HG02981 (cell line): Measurements from ENCODE around the gene RASD1.

ENCODE experiments used
- ATAC-seq: cut with Tn5 transposase; IDR thresholded peaks from one replicate; pipeline ENCODE4 v1.9.1; 2021; ENCODE audit warnings: mild to moderate bottlenecking, moderate library complexity; ENCODE audit not compliant: unreplicated experiment

RASD1 gene, protein sequence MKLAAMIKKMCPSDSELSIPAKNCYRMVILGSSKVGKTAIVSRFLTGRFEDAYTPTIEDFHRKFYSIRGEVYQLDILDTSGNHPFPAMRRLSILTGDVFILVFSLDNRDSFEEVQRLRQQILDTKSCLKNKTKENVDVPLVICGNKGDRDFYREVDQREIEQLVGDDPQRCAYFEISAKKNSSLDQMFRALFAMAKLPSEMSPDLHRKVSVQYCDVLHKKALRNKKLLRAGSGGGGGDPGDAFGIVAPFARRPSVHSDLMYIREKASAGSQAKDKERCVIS

DNA sequence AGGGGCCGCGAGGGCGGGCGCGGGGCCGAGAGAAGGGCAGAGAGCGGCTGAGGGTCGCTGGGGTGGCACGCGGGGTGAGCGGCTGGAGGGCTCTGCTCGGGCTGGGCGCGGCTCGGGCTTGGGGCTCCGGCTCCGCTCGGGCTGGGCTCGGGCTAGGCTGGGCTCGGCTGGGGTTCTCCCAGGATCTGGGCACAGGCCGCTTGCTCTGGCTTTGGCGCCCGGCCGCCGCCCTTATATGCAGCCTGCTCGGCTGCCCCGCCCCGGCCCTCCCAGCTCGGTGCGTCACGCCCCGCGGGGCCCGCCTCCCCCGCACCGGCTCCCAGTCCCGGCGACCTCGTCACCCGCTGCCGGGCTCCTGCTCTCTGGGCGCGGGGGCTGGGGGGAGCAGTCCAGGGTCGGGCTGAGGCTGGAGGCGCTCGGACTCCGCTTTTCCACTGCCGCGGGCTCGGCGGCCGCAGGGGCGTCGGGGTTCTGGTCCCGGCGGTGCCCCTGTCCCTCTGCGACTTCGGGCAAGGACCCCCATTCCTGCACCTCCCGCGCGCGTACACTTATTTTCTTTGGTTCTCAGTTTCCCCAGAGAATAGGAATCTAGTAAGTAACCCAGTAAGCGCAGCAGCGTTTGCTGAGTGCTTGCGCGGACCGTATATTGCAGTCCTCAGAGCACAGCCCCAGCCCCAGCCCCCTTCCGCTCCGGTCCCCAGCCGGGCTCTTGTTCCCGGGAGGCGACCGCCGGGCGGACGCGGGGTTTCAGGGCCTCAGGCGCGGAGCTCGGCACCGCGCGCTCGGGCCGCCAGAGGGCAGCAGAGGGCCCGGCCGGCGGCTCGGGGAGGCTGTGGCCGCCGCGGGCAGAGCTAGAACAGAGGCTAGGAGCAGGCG is at the start of gene RASD1:
RASD1 (minus strand) TSS at position 207 of the 876 bp plus-strand sequence. CDS start 214 bp downstream, outside the sequence.
- peak; percentile 67 for ATAC-seq

DNA sequence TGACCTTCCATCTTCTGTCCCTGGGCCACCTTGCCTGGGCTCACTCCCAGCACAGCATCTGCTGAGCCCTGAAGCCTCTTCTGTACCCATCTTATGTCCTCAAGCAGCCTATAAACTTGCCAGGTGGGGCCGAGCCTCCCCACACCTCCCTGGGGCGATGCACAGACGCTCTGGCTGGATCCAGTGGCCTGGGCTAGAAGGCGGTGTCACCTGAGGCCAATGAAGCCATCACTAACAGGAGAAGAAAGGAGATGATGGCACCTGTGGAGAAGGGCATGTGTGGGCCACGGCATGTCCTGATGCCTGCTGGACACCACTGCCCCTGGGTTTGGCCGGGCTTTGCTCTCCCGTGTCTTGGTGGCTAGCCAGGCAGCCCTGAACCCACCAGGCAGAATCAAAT is 49.8 kb upstream of the RASD1 start:
- ATAC-seq: no peak

DNA sequence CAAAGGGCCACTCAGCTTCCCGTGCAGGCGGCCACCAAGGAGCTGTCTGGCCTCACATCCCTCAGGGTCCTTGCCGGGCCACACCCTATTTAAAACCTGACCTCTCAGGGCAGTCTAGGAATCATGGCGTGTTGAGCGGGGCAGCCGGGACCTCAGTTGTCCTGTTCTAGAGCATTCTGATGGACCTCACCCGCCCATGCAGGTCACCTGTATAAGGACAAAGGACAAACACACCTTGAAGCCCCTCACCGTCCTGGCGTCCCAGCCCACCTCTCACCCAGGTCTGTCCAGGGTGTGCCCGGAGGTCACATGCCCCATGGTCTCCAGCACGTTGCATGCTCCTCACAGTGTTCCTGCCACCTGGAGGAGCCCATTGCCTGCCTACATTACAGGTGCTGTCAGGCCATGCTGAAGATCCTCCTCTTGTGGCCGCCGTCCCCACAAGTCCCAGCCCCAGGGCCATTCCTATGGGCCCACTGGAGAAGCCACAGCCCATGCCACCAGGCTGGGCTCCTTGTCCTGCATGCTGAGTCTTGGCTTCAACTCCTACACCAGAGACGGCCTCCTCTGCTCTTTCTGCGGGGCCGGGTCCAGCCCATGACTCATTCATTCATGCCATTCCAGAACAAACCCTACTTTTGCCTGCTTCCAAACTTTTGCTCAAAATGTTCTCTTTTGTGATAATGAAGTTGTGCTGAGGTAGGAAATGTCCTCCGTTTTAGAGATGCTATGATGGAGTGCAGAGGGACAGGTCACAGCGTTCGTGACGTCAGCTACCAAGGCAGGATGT is 49.0 kb upstream of the RASD1 start:
- no peak for ATAC-seq

DNA sequence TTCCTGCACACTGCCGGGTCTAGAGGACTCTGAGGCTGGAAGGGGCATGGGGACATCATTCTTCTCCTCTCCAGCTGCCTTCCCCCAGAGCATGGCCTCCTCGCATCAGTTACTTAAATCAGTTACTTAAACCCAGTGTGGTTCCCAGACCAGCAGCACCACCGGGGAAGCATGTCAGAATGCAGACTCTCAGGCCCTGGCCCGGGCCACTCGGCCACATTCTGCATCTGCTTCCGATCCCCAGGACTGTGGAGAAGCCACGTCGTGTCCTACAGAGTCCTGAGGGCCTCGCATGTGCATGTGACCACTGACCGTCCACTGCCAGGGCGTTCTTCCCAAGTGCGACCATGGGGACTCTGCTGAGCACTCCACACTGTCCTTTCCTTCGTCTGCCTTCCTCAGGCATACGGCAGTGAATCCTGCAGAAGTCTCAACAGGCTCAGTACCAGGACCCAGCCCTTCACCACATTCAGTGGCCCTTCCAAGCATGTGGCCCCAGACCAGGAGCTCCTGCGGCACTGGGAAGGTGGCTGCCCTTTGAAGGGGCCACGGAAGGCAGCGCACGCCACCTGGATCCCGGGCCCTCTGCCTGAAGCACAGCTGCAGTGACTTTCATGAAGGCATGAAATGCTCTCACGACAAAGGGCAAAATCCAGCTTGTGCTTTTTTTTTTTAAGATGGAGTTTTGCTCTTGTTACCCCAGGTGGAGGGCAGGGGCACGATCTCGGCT is 46.9 kb upstream of the RASD1 start:
- no peak for ATAC-seq

DNA sequence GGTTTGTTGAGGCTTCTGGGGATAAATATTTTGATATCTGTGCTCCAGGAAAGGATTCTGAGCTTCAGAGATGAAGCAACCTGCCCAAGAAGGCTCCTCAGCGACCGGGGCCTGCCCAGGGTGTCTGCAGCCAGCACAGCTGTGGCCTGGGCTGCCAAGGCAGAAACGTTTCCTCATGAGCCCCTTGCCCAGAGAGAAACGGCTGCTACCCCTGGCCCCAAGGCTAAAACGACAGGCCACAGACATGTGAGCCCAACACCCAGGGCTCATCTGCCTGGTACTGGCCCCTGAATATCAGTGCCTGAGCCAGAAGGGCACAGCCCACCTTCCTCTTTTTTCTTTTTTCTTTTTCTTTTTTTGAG is 45.4 kb upstream of the RASD1 start:
- ATAC-seq: no peak

DNA sequence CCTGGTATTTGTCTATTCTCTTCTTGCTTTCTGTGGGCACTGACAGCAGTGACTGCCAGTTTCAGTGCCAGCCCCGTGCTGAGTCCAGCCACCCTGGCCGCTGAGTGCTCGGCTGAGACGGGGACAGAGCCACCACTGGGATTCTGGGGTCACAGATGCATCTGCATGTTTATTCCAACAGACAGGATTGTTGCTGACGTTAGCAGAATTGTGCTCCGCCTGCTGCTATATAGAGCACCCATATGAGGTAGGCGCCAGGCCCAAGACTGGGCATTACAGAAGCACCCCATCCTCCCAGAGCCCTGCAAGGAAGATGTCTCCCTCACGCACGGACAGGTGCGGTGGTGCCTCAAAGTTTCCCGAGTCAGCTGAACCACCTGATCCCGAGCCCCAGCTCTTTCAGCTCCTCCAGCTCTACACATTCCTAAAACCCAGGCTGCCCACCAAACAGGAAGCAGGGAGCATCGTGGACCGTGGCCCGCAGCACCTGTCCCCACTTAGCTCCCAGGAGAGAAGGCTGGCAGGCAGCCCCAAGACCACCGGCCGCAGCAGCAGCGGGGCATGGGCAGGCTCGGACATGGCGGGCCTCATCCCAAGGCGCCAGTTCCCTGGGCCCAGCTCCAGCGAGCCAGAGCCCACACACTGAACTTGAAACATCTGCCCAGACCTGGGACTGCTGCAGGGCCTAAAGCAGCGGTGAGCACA is 44.9 kb upstream of the RASD1 start:
- no peak for ATAC-seq

DNA sequence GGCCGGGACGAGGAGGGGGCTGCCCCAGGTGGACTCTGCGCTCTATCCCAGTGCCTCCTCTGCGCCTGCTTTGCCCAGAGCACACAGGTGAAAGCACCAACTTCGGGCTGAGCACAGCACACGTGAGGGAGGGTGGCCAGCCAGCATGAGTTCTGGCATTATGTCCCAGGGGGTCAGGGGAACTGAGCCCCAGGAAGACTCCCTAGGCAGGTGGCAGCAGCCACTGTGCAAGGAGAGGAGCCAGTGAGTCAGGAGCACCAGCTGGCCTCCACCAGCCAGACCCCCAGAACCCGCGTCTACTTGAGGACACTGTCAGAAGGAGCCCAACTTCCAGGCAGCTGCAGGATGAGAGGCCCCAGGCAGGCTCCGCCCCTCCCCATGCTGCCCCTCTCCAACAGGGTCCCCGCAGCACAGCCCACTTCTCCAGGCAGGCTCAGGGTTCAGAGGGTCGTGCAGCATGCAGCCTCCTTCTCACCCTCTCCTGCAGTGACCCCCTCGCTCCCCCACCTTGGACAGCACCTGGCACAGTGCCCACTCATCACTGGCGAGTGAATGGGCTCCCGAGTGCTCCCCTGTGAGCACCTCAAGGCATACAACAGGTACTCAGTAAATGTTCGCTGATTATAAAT is 44.2 kb upstream of the RASD1 start:
- no peak for ATAC-seq

DNA sequence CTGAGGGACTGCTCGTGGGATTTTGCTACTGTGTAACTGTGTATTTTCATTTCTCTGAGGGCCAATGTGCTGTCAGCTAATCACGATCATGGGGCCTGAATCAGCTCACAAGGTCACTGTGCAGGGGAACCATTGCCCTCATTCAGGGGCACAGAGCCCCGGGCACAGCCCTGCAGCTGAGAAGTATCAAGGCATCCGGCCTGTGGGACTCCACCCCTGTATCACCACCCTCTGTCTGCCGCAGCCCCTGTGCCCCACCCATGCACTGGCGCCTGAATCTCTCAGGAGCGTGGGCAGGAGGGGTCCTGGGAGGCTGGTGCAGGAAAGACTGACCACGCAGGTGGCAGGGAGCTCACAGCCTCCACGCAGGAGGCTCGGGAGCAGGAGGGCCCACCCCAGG is 43.4 kb upstream of the RASD1 start:
- no peak for ATAC-seq

DNA sequence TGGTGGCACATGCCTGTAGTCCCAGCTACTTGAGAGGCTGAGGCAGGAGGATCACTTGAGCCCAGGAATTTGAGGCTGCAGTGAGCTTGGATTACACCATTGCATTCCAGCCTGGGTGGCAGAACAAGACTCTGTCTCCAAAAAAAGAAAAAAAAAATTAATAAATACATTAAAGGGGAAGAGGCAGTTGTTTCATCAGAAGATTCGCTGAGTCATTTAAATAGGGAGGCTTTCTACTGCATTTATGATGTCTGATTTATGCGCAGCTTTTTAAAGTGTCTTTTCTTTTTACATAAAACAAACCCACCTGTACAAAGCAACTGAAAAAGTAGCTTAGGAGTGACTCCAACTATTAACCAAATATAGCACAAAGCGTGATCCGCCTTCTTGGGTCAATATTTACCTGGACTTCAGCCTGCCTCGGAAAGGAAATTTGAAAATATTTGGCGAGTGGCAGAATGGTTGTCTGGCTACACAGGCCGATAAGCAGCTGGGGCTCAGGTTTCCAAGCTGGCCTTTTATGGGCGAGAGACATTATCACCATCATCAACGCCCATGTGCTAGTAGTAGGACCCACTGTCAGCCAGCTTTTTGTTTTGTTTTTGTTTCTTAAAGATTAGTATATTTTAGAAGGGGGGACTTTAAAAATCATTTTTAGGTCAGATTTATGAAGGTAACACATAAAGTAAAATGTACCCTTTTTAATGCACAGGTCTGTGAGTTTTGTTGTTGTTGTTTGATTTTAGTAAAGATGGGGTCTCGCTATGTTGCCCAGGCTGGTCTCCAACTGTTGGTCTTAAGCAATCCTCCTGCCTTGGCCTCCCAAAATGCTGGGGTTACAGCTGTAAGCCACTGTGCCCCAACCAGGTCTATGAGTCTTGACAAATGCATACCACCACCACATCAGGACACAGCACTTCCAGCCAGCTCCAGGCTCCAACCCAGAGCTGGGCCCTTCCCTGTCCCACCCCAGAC is 42.5 kb upstream of the RASD1 start:
- ATAC-seq: no peak

DNA sequence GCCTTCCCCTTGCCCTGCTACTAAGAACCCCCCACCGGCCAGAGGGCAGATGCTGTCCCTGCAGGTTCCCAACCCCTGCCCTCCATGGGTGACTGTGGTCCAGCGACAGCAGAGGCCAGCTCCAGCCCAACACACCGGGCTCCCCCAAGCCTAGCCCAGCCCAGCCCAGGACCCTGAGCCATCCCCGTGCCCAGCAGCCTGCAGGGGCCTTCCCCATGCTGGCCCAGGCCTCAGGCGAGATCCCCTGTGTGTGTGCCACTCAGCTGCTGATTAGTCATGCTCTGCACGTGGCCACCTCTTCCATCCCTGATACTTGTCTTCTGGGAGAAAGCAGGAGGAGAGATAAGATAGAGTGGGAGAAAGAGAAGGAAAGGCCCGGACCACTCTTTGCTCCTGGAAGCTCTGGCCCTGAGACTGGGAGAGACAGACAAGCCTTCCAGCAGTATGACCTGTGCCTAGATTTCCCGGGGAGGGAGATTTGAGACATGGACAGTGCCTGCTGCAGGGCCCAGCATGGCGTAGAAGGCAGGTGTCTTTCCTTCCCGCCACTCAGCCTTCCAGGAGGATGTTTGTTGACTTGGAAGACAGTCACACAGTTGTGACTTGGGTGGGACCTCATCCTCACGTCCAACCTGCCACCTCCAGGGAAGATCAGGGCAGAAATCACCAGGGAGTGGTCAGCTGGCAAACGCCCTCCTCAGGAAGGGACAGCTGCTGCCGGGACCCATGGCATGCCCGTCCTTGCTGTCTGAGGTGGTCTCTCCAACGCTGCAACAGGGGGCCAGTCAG is 41.3 kb upstream of the RASD1 start:
- no peak for ATAC-seq

DNA sequence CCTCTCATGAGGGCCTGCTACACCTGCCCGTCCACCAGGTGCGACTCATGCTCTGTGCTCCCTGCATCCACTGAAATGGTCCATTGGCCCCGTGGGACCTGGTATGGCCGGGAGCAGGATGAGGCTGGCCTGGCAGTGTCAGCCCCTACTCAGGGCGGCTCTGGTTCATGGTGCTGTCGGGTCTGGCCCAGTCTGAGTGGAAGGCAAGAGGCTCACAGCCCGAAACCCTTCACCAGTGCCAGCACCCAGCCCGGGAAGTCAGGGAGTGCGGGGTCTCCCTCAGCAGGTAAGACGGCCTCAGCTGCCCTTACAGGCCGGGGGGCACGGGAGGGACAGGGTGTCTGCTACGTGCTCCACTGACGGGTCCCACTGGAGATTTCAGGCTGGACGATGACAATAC is 40.5 kb upstream of the RASD1 start:
- no peak for ATAC-seq

DNA sequence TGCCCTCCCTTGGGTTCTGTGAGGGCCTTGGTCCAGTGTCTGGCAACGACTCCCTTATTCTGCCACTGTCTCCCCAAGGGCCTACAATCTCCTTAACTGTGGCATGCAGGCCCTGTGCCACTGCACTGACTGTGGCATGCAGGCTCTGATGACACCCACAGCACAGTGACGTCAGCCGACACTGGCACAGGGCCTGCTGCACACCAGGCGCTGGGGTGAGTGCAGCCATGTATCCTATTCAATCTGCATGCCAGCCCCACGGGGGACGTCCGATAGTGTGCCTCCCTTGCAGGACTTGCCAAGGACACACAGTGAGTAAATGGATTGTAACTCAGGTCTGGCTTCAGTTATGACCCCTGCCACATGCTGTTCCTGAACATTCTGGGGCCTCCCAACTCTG is 39.8 kb upstream of the RASD1 start:
- no peak for ATAC-seq

DNA sequence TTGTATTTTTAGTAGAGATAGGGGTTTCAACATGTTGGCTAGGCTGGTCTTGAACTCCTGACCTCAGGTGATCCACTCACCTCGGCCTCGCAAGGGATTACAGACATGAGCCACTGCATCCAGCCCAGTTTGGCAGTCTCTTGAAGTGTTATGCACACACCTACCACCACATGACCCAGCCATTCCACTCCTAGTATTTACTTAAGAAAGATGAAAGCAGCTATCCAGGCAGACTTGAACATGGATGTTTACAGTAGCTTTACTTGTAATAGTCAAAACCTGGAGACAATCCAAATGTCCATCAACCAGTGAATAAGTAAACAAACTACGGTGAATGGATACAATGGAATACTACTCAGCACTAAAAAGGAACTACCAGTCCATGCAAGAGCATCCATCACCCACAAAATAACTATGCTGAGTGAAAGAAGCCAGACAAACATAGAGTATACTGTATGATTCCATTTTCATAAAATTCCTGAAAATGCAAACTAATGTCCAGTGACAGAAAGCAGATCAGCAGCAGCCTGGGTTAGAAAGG is 37.8 kb upstream of the RASD1 start:
- no peak for ATAC-seq

DNA sequence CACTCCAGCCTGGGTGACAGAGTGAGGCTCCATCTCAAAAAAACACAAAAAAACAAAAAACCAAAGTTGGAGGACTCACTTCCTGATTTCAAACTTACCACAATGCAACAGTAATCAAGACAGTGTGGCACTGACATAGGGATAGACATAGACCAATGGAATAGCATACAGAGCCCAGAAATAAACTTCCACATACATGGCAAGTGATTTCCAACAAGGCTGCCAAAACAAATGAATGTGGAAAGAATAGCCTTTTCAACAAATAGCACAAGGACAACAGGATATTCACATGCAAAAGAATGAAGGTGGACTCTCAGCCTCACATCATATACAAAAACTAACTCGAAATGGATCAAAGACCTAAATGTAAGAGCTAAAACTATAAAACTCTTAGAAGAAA is 36.8 kb upstream of the RASD1 start:
- no peak for ATAC-seq

DNA sequence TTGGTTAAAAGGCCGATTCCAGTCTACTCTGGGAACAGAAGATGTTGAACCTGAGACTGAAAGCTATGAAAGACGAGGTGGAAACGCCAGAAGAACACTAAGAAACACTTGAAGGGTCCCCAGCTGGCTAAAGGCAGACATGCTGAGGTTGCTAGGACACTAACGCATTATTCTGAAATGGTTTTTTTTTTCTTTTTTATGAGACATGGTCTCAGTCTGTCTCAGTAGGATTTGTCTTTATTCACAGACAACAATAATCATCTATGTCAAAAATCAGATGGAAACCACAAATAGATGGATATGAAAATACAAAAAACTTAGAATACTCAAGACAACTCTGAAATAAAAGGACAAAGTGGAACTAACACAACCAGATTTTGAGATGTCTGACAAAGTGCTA is 35.0 kb upstream of the RASD1 start:
- no peak for ATAC-seq

DNA sequence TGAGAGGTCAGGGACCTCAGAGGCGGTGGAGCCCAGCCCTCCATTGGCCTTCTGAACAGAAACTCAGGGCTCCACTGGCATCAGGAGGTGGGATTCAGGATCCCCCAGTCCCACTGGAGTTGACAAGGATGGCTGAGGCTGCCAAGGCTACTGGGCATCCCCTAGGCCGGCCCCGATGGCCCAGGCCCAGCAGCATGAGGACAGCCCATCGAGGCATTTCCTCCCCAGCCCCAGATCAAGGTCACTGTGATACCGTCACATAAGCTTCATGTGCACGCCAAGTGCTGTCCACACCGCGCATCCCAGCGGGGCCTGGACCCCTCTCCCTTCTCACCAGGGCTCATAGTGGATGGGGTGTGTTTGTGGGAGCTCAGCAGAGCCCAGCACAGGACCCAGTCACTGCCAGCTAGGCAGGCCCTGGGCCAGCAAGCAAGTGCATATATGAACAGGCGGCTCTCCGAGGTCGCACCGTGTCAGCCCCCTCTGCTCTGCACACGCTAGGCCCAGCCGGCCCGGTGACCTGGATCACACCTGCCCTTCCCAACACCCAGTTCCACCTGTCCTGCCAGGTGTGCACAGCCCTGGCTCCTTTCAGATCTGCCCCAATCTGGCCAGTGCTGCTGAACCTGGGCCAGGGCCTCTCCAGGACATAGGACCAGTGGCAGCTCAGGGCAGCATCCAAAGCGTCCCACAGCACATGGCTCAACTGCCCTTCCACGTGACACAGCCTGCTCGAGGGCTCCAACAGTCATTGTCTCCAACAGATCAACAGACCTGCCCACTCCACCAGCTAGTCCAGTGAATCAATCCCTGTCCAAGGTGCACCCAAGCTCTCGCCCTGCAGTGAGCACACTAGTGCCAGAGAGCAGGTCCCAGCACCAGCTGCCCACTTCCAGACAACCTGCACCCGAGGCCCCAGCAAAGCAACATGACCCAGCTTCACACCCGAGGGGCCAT is 32.8 kb upstream of the RASD1 start:
- ATAC-seq: no peak
